Heart right ventricle (tissue), 16 donors: ENCODE measurements around the gene PSMA1. TPM values are rescaled to one million over a fixed set of nuclear protein-coding genes. Genes with fewer than 3 reads are reported as not detected.

ENCODE experiments used
- ATAC-seq, 8 donors: fragments of 200-7000 bp; cut with Tn5 transposase; one replicate each; pipeline ENCODE4 v1.9.1; 2020; ENCODE audit warnings: mild to moderate bottlenecking in 8 of 8, moderate library complexity in 8 of 8, moderate number of reproducible peaks in 1 of 8
- DNase-seq, 2 donors: peaks; one replicate each; pipeline ENCODE4 v3.0.0-alpha.2; 2020
- H3K27ac ChIP-seq, 10 donors: fragments of 200-600 bp; sonication (generic) in 2 of 10; one replicate each; pipeline versions ENCODE4 v1.5.0 to v1.8.0; 2020 to 2022; ENCODE audit warnings: mild to moderate bottlenecking in 3 of 10
- H3K27me3 ChIP-seq, 7 donors: fragments of 200-600 bp; one replicate each; pipeline ENCODE4 v1.8.0; 2021 to 2022; ENCODE audit warnings: mild to moderate bottlenecking in 2 of 7
- H3K36me3 ChIP-seq, 9 donors: fragments of 200-600 bp; sonication (generic) in 1 of 9; one replicate each; pipeline versions ENCODE4 v1.5.0 to v1.8.0; 2020 to 2022; ENCODE audit warnings: mild to moderate bottlenecking in 2 of 9
- H3K4me1 ChIP-seq, 9 donors: fragments of 200-600 bp; sonication (generic) in 1 of 9; one replicate each; pipeline versions ENCODE4 v1.5.0 to v1.8.0; 2020 to 2022; ENCODE audit warnings: mild to moderate bottlenecking in 4 of 9
- H3K4me3 ChIP-seq, 10 donors: fragments of 200-600 bp; sonication (generic) in 2 of 10; one replicate each; pipeline versions ENCODE4 v1.5.0 to v1.8.0; 2020 to 2022; ENCODE audit warnings: mild to moderate bottlenecking in 7 of 10, moderate library complexity in 2 of 10
- H3K9me3 ChIP-seq, 11 donors: fragments of 200-600 bp in 10 of 11; sonication (generic) in 2 of 11; one replicate each; pipeline versions ENCODE4 v1.5.0 to v1.8.0; 2013 to 2022; ENCODE audit warnings: mild to moderate bottlenecking in 2 of 11, control low read depth in 1 of 11, moderate library complexity in 1 of 11
- CTCF ChIP-seq, 9 donors: fragments of 200-600 bp; sonication (generic) in 2 of 9; IDR thresholded peaks; one replicate each; pipeline versions ENCODE4 v1.5.0 to v1.8.0; 2021 to 2022; ENCODE audit warnings: antibody characterized with exemption in 9 of 9, mild to moderate bottlenecking in 5 of 9, moderate library complexity in 1 of 9
- WGBS, 2 donors: extraction: QIAGEN DNeasy Blood & Tissue Kit; methylation state at CpG; one replicate each; pipeline ENCODE4 v1.1.7; 2013; ENCODE audit warnings: inconsistent platforms in 1 of 2; 5-methylcytosine and 5-hydroxymethylcytosine counted together
- intact Hi-C, 10 donors: fragments of 100-400 bp; cut with DNase I; formaldehyde crosslinking; loops; one replicate each; pipeline versions ENCODE4 v1.11.1 to v1.14.2; 2022
- polyA plus RNA-seq, 2 donors: library from polyadenylated mRNA; stranded (reverse); fragments of 200-250 nt; gene quantifications; one replicate each; pipeline ENCODE4 v1.2.3, GENCODE V29; 2013
- total RNA-seq, 10 donors: library from RNA; stranded (reverse); fragmentation: NEBNext Ultra II Directional in 3 of 10; extraction: Animal tissue kit (Norgen Biotek cat#: 25700) in 3 of 10; gene quantifications; one replicate each; pipeline versions ENCODE4 v1.2.1 to v1.2.4, GENCODE V29; 2021 to 2023
- donor health status: Arrhythmogenic right ventricular cardiomyopathy.
- donor health status: ischemic (EF 13 %, LVEDD 7.1; RV severe dilation, severe dysfunction).
- donor health status: healthy with polysubstance abuse.
- donor health status: DM: no; HTN: yes; CAD: no.
- donor health status: DM: no; HTN: no; CAD: no.
- donor health status: ischemic (EF 25% LVEDD 6.9; RV normal size, moderate dysfunction).
- donor health status: ischemic (EF 25% LVEDD 5.7; RV mildly dilated, moderate dysfunction).
- donor health status: healthy.
- donor health status: DM: yes; HTN: yes; CAD: no.
- donor health status: Ischemic cardiomyopathy.
- donor health status: ischemic (EF 35%, LVEDD 5.7; RV mildly dilated, moderate dysfunction).
- donor health status: nonischemic (EF 11% LVEDD 7.7; RV severe dilation, severe dysfunction).
- donor health status: DM: yes; HTN: yes; CAD: no.
- donor health status: PGD.
- donor health status: ischemic (EF 29% LVEDD 5.4; RV normal size, mild dysfunction).
- donor health status: nonischemic (EF 23%, LVEDD 6.1; RV moderate dilation, normal function).

PSMA1 gene
- total and polyA plus RNA-seq, 12 donors, result 117 to 150 (median 126) TPM

GRCh38 chr11:14506532-14506931 is 13.7 kb downstream of the PSMA1 start:
- H3K4me1 ChIP-seq, result no peaks in the 10 kb centered on the region
- H3K4me3 ChIP-seq, result no peak overlapping the region
- no peak overlapping the region for H3K27ac ChIP-seq
- TF ChIP-seq CTCF (IDR thresholded peaks at IDR 0.05), result no peak
- intact Hi-C loops, result loop anchor here in 1 of 10 donors (5.0 kb wide), 1 partner anchor 34 kb away; no protein-coding TSS in a partner anchor
- peaks cover 0 to 89% (median 74%) of the 10 kb centered on the region in 9 donors for H3K36me3 ChIP-seq
- ATAC-seq, result no peak
- H3K27me3 ChIP-seq, result no peaks in the 10 kb centered on the region
- H3K9me3 ChIP-seq, result no peaks in the 10 kb centered on the region
- DNase-seq, result no peak
- whole genome bisulfite sequencing, 2 donors, result 94% methylated on average over 3 of the region's 3 CpGs

- H3K9me3 ChIP-seq, result no peaks in the 10 kb centered on the region
- intact Hi-C loops, result loop anchor here in 1 of 10 donors (5.0 kb wide), 1 partner anchor 41 kb away; no protein-coding TSS in a partner anchor
- no peak for DNase-seq
- no peaks in the 10 kb centered on the region for H3K27me3 ChIP-seq
- no peak for ATAC-seq
- no peak for TF ChIP-seq CTCF (IDR thresholded peaks at IDR 0.05)
- peaks cover 0 to 56% (median 43%) of the 10 kb centered on the region in 9 donors for H3K36me3 ChIP-seq
- 86 to 92% methylated on average over 1 of the region's 1 CpG for WGBS, 2 donors
- H3K27ac ChIP-seq, result no peak overlapping the region
- peaks cover 0 to 20% (median 16%) of the 10 kb centered on the region in 9 donors for H3K4me1 ChIP-seq
- H3K4me3 ChIP-seq, result no peak overlapping the region
These were observed 17.2 kb downstream of the PSMA1 start for GRCh38 chr11:14503023-14503422.

- intact Hi-C loops, result loop anchor here in 1 of 10 donors (5.0 kb wide), 1 partner anchor 40 kb away; no protein-coding TSS in a partner anchor
- DNase-seq (no peak), ATAC-seq (no peak)
- TF ChIP-seq CTCF (IDR thresholded peaks at IDR 0.05), result no peak
- H3K9me3 ChIP-seq, result no peaks in the 10 kb centered on the region
- no peaks in the 10 kb centered on the region for H3K27me3 ChIP-seq
- H3K4me1 ChIP-seq, result peaks cover 0 to 30% (median 25%) of the 10 kb centered on the region in 9 donors
- peaks cover 0 to 56% (median 43%) of the 10 kb centered on the region in 9 donors for H3K36me3 ChIP-seq
- H3K4me3 ChIP-seq, result no peak overlapping the region
- WGBS, 2 donors, result 95 to 97% methylated on average over 4 of the region's 4 CpGs
- H3K27ac ChIP-seq, result no peak overlapping the region
These were observed 18.1 kb downstream of the PSMA1 start for GRCh38 chr11:14502039-14502438.

DNA sequence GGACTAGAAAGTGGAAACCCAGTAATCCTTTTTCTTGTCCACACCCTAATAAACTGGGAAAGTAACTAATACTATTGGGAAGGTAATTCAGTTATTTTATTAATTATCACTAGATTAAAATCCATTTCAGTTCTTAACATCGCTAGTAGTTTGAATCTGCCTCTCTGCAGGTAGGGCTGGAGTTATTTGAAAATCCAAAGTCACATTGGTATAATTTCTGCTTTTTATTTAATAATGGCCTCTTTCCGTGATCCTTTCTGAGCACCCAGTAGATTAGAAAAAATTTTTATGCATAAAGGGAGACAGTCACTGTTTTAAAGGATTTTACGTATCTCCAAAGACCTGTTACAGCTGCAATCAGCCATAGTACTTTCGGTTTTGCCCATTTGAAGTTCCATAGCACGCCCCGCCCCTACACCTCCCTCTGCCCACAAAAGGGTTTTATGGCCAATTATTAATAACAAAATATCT is 20.0 kb downstream of the PSMA1 start:
- Histone ChIP-seq H3K4me3 (peak overlapping the region; percentile 72 to 84 (median 78)), H3K4me1 (peaks cover 0 to 48% (median 28%) of the 10 kb centered on the region in 9 donors), H3K27me3 (no peaks in the 10 kb centered on the region), H3K9me3 (no peaks in the 10 kb centered on the region), H3K27ac (peak overlapping the region; percentile 67 to 94 (median 91)), H3K36me3 (peaks cover 0 to 56% (median 38%) of the 10 kb centered on the region in 9 donors)
- ATAC-seq (peak in 7 of 8 donors; percentile 44 to 85 (median 67)), DNase-seq (peak; percentile 30 to 48)
- intact Hi-C loops, result loop anchor here in 1 of 10 donors (5.0 kb wide), 1 partner anchor 38 kb away; no protein-coding TSS in a partner anchor
- 5 to 7% methylated on average over 6 of the region's 6 CpGs for WGBS, 2 donors
- no peak for TF ChIP-seq CTCF (IDR thresholded peaks at IDR 0.05)
